Measurements from ENCODE around the gene TOR2A. TPM values are rescaled to one million over a fixed set of nuclear protein-coding genes. Genes with fewer than 3 reads are reported as not detected.

TOR2A gene
- total and polyA plus RNA-seq, 2 of the 8 experiments (the other 6 are each of a cell fraction or from before 2014, with no cell fraction given): 18.7 to 24.9 TPM

DNA sequence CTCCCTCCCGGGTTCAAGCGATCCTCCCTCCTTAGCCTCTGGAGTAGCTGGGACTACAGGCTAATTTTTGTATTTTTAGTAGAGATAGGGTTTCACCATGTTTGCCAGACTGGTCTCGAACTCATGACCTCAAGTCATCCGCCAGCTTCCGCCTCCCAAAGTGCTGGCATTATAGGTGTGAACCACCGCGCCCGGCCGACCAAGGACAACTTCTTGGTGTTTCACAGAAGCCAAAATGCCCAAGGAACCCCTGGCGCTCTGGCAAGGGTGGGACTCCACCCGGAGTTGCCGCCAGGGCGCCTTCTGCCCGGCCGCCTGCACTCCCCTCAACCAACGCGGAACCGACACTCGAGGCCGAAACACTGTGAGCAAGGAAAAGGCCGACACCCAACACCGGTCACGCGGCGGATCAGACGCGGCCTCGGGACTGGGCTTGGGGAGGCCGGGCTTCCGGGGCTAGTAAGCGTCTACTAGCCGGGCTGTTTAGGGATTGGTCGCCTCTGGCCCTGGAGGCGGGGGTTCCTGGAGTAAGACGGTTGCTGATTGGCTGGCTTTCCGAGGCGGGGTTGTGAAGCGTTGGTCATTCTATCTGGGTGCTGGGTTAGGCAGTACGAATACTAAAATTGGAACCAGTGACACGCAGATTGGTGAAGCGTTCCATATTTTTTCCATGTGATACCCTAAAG is 36.0 kb downstream of the TOR2A start (continued):
- no peak for TF ChIP-seq GTF2F1 (IDR thresholded peaks at IDR 0.05; ENCODE audit: borderline replicate concordance, low read depth, low read length)
- TF ChIP-seq, protein P1, sequence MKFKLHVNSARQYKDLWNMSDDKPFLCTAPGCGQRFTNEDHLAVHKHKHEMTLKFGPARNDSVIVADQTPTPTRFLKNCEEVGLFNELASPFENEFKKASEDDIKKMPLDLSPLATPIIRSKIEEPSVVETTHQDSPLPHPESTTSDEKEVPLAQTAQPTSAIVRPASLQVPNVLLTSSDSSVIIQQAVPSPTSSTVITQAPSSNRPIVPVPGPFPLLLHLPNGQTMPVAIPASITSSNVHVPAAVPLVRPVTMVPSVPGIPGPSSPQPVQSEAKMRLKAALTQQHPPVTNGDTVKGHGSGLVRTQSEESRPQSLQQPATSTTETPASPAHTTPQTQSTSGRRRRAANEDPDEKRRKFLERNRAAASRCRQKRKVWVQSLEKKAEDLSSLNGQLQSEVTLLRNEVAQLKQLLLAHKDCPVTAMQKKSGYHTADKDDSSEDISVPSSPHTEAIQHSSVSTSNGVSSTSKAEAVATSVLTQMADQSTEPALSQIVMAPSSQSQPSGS (IDR thresholded peaks at IDR 0.05; ENCODE audit: low read length): no peak
- TF ChIP-seq, protein P2, sequence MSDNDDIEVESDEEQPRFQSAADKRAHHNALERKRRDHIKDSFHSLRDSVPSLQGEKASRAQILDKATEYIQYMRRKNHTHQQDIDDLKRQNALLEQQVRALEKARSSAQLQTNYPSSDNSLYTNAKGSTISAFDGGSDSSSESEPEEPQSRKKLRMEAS (IDR thresholded peaks at IDR 0.05): peak; percentile 95
- TF ChIP-seq SUZ12 (IDR thresholded peaks at IDR 0.05; ENCODE audit: low read length): no peak
- TF ChIP-seq JUND (IDR thresholded peaks at IDR 0.05; ENCODE audit: low read length): no peak
- peak; percentile 51 for TF ChIP-seq SP2 (IDR thresholded peaks at IDR 0.05; ENCODE audit: low read length)
- no peak for TF ChIP-seq EGR1 (IDR thresholded peaks at IDR 0.05; ENCODE audit: borderline replicate concordance, low read depth, low read length)
- TF ChIP-seq GABPA (IDR thresholded peaks at IDR 0.05; ENCODE audit: borderline replicate concordance, insufficient read depth, low read length): no peak
- no peak for TF ChIP-seq JUN (IDR thresholded peaks at IDR 0.05; ENCODE audit: low read depth, low read length)
- no peak for TF ChIP-seq TCF12 (IDR thresholded peaks at IDR 0.05; ENCODE audit: low read depth, low read length)
- no peak for TF ChIP-seq TAF7 (optimal IDR thresholded peaks at IDR 0.05; ENCODE audit: borderline replicate concordance, low read depth, low read length)
- peak; percentile 65 for TF ChIP-seq PHF8 (conservative IDR thresholded peaks at IDR 0.05; ENCODE audit: low read depth, low read length)
- TF ChIP-seq SIX5 (IDR thresholded peaks at IDR 0.05; ENCODE audit: low read depth, low read length): no peak
- TF ChIP-seq NANOG (IDR thresholded peaks at IDR 0.05; ENCODE audit: insufficient read depth, low read depth, low read length, poor library complexity, severe bottlenecking): no peak
- peak in 1 of 2 experiments; percentile 68; a peak in 2 of 3 replicates for TF ChIP-seq POLR2A (IDR thresholded peaks at IDR 0.05; ENCODE audit: control extremely low read depth in 1 of 2, low read depth in 2 of 2, low read length in 2 of 2)
- no peak for TF ChIP-seq FOSL1 (IDR thresholded peaks at IDR 0.05; ENCODE audit: insufficient read depth, low read depth, low read length)
- TF ChIP-seq KDM1A (IDR thresholded peaks at IDR 0.05; ENCODE audit: borderline replicate concordance, low read length): peak; percentile 62; the same call in 1 of the 2 replicates
- peak; percentile 66 for TF ChIP-seq ASH2L (IDR thresholded peaks at IDR 0.05; ENCODE audit: low read length)
- TF ChIP-seq TAF1 (IDR thresholded peaks at IDR 0.05; ENCODE audit: low read depth, low read length): 0 out of 2 replicates have a peak, but pooled peaks have one; percentile 42
- TF ChIP-seq ZNF274 (IDR thresholded peaks at IDR 0.05; ENCODE audit: borderline replicate concordance, extremely low read depth, low read length): no peak
- TF ChIP-seq EP300 (IDR thresholded peaks at IDR 0.05; ENCODE audit: borderline replicate concordance in 1 of 2, low read depth in 2 of 2, low read length in 2 of 2): no peak
- peak; percentile 47 to 84; a peak in 1 of 4 replicates for TF ChIP-seq HDAC2 (IDR thresholded peaks at IDR 0.05; ENCODE audit: borderline replicate concordance in 1 of 2, low read depth in 2 of 2, low read length in 2 of 2)
- no peak for TF ChIP-seq POU5F1 (IDR thresholded peaks at IDR 0.05; ENCODE audit: low read depth, low read length)
